Measurements from ENCODE around the gene FGFBP3.

- no peak for TF ChIP-seq SMC3 (IDR thresholded peaks at IDR 0.05; ENCODE audit: low read depth, low read length)
- no peak for TF ChIP-seq POLR2A (IDR thresholded peaks at IDR 0.05; ENCODE audit: low read depth, low read length)
- TF ChIP-seq CTCF (conservative IDR thresholded peaks at IDR 0.05; ENCODE audit: low read depth, low read length) = no peak
- TF ChIP-seq MXI1 (IDR thresholded peaks at IDR 0.05; ENCODE audit: borderline replicate concordance, low read depth, low read length) = no peak
- TF ChIP-seq RAD21 (IDR thresholded peaks at IDR 0.05; ENCODE audit: low read length) = no peak
- TF ChIP-seq RFX5 (IDR thresholded peaks at IDR 0.05; ENCODE audit: low read depth, low read length) = no peak
- TF ChIP-seq MAZ (IDR thresholded peaks at IDR 0.05; ENCODE audit: borderline replicate concordance, low read depth, low read length) = no peak
- TF ChIP-seq CEBPB (IDR thresholded peaks at IDR 0.05; ENCODE audit: low read depth, low read length) = no peak
- no peak for TF ChIP-seq BHLHE40 (IDR thresholded peaks at IDR 0.05; ENCODE audit: low read depth, low read length)
- no peak for TF ChIP-seq MAFK (IDR thresholded peaks at IDR 0.05; ENCODE audit: low read depth, low read length)
- no peak for TF ChIP-seq CHD1 (IDR thresholded peaks at IDR 0.05; ENCODE audit: low read depth, low read length)
- TF ChIP-seq, protein P1, sequence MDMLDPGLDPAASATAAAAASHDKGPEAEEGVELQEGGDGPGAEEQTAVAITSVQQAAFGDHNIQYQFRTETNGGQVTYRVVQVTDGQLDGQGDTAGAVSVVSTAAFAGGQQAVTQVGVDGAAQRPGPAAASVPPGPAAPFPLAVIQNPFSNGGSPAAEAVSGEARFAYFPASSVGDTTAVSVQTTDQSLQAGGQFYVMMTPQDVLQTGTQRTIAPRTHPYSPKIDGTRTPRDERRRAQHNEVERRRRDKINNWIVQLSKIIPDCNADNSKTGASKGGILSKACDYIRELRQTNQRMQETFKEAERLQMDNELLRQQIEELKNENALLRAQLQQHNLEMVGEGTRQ (IDR thresholded peaks at IDR 0.05; ENCODE audit: low read depth, low read length) = no peak
- no peak for TF ChIP-seq ELK1 (IDR thresholded peaks at IDR 0.05; ENCODE audit: borderline replicate concordance, low read depth, low read length)
These were observed 48.4 kb downstream of the FGFBP3 start for GRCh38 chr10:91860885-91861284.

All from IMR-90 (cell line).